Neutrophil (primary cell): ENCODE results near the gene NLGN4X.

Experiments used
- H3K27ac ChIP-seq: fragments of 200-600 bp; sonication (generic); 2 replicates; pipeline ENCODE4 v1.5.1; 2016; ENCODE audit warnings: mild to moderate bottlenecking, moderate library complexity
- H3K27me3 ChIP-seq: fragments of 200-600 bp; sonication (generic); 2 replicates; pipeline ENCODE4 v1.6.0; 2016; ENCODE audit warnings: mild to moderate bottlenecking
- H3K36me3 ChIP-seq: fragments of 200-600 bp; sonication (generic); 2 replicates; pipeline ENCODE4 v1.5.1; 2017
- H3K4me1 ChIP-seq, 2 experiments: fragments of 200-600 bp in 1 of 2; sonication (generic) in 1 of 2; 1 replicate in 1 of 2; 2 replicates in 1 of 2; pipeline versions ENCODE4 v1.5.1 to v1.6.1; 2013 to 2016; ENCODE audit warnings: low read depth in 1 of 2, low read length in 1 of 2, mild to moderate bottlenecking in 1 of 2, moderate library complexity in 1 of 2; ENCODE audit not compliant: control insufficient read depth in 1 of 2, insufficient read depth in 1 of 2
- H3K4me3 ChIP-seq, 2 experiments: fragments of 200-600 bp in 1 of 2; sonication (generic) in 1 of 2; 1 replicate in 1 of 2; 2 replicates in 1 of 2; pipeline ENCODE4 v1.5.1; 2013 to 2016; ENCODE audit warnings: low read depth in 1 of 2, low read length in 1 of 2, mild to moderate bottlenecking in 1 of 2, moderate library complexity in 1 of 2
- H3K9me3 ChIP-seq: fragments of 200-600 bp; sonication (generic); 2 replicates; pipeline ENCODE4 v1.5.1; 2016
- TF ChIP-seq, protein P1 (sequence below): fragments of 200-600 bp; sonication (generic); IDR thresholded peaks from 2 replicates; pipeline ENCODE4 v1.5.1; 2016; ENCODE audit warnings: antibody characterized with exemption

The NLGN4X gene

DNA sequence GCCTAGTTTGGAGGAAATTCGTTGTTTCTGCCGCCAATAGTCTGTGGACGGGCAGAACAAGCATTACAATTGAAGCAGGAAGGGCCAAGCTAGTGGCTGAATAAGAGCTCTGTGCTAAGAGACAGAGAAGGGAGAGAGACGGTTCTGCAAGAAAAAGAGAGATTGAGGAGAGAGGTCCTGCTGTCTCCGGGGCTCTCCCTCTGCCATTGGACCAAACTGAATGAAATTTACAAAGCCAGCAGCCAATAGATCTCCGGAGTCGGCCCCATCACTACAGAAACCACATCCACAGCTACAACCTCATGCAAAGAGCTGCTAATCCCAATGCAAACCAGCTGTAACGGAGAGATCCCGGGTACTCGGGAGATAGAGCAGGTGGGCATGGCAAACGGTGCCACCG, at the start of gene NLGN4X:
NLGN4X (minus strand) TSS at position 148 of the 400 bp plus-strand sequence. CDS start 77,401 bp downstream, outside the sequence.
- H3K9me3 ChIP-seq, result no peaks in the 10 kb centered on the region
- no peak within 1 kb of the TSS for H3K27ac ChIP-seq
- no peaks in the 10 kb centered on the region for H3K4me1 ChIP-seq
- H3K4me3 ChIP-seq, result no peak within 1 kb of the TSS
- peaks cover 45% of the 10 kb centered on the region for H3K27me3 ChIP-seq
- H3K36me3 ChIP-seq, result no peaks in the 10 kb centered on the region
- TF ChIP-seq, protein P1, sequence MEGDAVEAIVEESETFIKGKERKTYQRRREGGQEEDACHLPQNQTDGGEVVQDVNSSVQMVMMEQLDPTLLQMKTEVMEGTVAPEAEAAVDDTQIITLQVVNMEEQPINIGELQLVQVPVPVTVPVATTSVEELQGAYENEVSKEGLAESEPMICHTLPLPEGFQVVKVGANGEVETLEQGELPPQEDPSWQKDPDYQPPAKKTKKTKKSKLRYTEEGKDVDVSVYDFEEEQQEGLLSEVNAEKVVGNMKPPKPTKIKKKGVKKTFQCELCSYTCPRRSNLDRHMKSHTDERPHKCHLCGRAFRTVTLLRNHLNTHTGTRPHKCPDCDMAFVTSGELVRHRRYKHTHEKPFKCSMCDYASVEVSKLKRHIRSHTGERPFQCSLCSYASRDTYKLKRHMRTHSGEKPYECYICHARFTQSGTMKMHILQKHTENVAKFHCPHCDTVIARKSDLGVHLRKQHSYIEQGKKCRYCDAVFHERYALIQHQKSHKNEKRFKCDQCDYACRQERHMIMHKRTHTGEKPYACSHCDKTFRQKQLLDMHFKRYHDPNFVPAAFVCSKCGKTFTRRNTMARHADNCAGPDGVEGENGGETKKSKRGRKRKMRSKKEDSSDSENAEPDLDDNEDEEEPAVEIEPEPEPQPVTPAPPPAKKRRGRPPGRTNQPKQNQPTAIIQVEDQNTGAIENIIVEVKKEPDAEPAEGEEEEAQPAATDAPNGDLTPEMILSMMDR, result no peak

DNA sequence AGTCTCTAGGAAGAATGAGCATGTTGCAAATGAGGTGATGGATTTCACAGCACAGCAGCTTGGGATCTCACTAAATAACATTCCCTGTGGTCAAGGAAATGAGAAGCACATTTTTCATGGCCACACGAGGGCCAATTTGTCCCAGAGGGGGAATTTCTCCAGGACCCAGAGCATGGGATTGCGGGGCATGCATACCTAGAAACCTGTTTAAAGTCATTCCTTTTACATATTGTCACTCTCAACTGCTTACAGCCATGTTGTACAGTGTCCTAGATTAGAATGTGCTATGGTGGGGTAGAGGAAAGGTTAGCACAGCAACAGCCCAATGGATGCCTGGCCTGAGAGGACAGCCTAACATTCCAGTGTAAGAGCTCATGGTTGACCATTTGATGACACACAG, 37.4 kb upstream of the NLGN4X start:
- Histone ChIP-seq H3K9me3 (no peaks in the 10 kb centered on the region), H3K27ac (no peak overlapping the region), H3K27me3 (no peaks in the 10 kb centered on the region), H3K36me3 (no peaks in the 10 kb centered on the region), H3K4me1 (no peaks in the 10 kb centered on the region), H3K4me3 (no peak overlapping the region)
- TF ChIP-seq, protein P1, result no peak

DNA sequence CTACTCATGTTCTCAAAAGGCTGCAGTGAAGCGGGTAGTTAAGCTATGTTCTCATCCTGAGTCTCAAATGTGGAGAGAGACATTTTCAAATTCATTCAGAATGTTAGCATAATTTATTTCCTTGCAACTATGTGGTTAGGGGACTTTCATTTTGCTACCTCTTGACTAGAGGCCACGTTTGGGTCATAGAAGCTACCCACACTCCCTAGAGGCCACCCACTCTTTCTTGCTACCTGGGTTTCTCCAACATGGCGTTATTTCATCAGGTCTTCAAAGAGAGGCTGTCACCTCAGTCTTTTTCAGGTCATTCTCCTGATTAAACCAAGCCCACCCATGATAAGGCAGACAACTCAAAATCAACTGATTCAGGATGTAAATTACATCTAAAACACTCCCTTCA, 34.3 kb upstream of the NLGN4X start:
- Histone ChIP-seq H3K4me3 (no peak overlapping the region), H3K27ac (no peak overlapping the region), H3K4me1 (no peaks in the 10 kb centered on the region), H3K9me3 (no peaks in the 10 kb centered on the region), H3K27me3 (no peaks in the 10 kb centered on the region), H3K36me3 (no peaks in the 10 kb centered on the region)
- TF ChIP-seq, protein P1, result no peak

DNA sequence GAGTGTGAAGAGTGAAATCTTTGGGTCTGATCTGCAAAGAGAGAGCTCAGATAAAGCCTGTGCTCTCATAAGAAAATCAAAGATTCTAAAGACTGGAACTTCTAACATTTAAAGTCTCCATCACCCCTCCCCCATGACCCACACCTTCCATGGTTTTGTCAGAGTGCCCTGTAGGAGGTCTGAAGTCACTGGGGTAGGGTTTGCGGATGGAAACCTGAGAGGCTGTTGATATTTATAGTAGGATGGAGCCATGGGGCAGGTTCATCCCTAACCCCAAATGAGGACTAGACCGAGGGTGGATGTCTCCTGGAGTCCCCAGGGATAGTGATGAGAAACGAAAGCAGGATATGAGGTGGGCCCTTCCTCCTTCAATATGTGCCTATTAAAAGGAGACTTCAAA, 28.4 kb upstream of the NLGN4X start:
- TF ChIP-seq, protein P1, result no peak
- no peaks in the 10 kb centered on the region for H3K36me3 ChIP-seq
- no peak overlapping the region for H3K4me3 ChIP-seq
- no peaks in the 10 kb centered on the region for H3K9me3 ChIP-seq
- no peaks in the 10 kb centered on the region for H3K4me1 ChIP-seq
- H3K27me3 ChIP-seq, result no peaks in the 10 kb centered on the region
- H3K27ac ChIP-seq, result no peak overlapping the region

DNA sequence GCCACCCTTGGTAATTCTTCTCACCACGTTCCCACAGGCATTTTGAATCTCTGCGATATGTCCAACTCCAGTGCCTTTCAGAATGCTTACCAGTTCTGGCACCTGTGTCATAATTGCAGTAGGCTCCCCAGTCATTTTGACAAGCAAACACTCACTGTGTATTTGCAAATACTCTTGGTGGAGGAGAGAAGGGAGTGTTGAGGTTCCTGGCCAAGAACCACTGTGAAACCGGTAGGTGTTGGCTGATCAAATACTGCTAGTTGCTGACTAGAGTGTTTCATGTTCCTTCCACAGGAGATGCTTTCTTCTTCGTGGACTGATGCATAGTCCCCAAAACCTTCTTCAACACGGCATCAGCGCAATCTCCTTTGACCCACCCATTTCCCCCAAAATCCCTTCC, 16.0 kb upstream of the NLGN4X start:
- H3K27me3 ChIP-seq, result no peaks in the 10 kb centered on the region
- no peak overlapping the region for H3K27ac ChIP-seq
- no peaks in the 10 kb centered on the region for H3K36me3 ChIP-seq
- TF ChIP-seq, protein P1, result no peak
- H3K4me3 ChIP-seq, result no peak overlapping the region
- H3K9me3 ChIP-seq, result no peaks in the 10 kb centered on the region
- H3K4me1 ChIP-seq, result no peaks in the 10 kb centered on the region

DNA sequence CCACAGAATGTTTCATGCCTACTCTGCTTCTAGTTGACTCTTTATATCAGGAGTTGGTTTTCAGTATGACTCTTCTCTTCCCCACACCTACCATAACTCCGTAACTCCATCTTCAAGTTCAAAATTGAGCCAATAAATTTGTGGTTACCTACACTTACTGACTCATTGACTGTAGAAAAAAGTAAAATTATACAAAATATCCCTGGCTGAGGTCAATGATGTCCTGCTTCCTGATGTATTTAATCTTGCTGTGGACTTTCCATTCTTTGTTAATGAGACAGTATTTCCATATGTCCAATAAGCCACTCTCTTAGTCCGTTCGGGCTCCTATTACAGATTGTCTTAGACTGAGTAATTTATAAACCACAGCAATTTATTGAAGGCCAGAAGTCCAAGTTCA, 9.9 kb upstream of the NLGN4X start:
- TF ChIP-seq, protein P1, result no peak
- H3K27ac ChIP-seq, result no peak overlapping the region
- no peaks in the 10 kb centered on the region for H3K27me3 ChIP-seq
- no peaks in the 10 kb centered on the region for H3K4me1 ChIP-seq
- no peak overlapping the region for H3K4me3 ChIP-seq
- no peaks in the 10 kb centered on the region for H3K36me3 ChIP-seq
- H3K9me3 ChIP-seq, result no peaks in the 10 kb centered on the region
